Endothelial cell (in vitro differentiated cells): Measurements from ENCODE around the gene GAGE10. TPM values are rescaled to one million over a fixed set of nuclear protein-coding genes. Genes with fewer than 3 reads are reported as not detected.

Experiments used
- DNase-seq: peaks from one replicate; pipeline ENCODE4 v3.0.0; 2021; ENCODE audit warnings: low spot score
- H3K27ac Mint-ChIP-seq: one replicate; pipeline ENCODE4 v1.8.0; 2021; ENCODE audit warnings: mixed read lengths, inconsistent platforms; ENCODE audit not compliant: unreplicated experiment
- H3K27me3 Mint-ChIP-seq: one replicate; pipeline ENCODE4 v1.8.0; 2021; ENCODE audit warnings: mild to moderate bottlenecking, moderate library complexity, mixed read lengths, inconsistent platforms; ENCODE audit not compliant: unreplicated experiment
- H3K36me3 Mint-ChIP-seq: one replicate; pipeline ENCODE4 v1.8.0; 2021; ENCODE audit warnings: mild to moderate bottlenecking, low read depth, mixed read lengths, inconsistent platforms; ENCODE audit not compliant: unreplicated experiment
- H3K4me1 Mint-ChIP-seq: one replicate; pipeline ENCODE4 v1.8.0; 2021; ENCODE audit warnings: mild to moderate bottlenecking, mixed read lengths, inconsistent platforms; ENCODE audit not compliant: unreplicated experiment
- H3K4me3 Mint-ChIP-seq: one replicate; pipeline ENCODE4 v1.8.0; 2021; ENCODE audit warnings: mild to moderate bottlenecking, mixed read lengths, inconsistent platforms; ENCODE audit not compliant: unreplicated experiment
- H3K9me3 Mint-ChIP-seq: one replicate; pipeline ENCODE4 v1.8.0; 2021; ENCODE audit warnings: mixed read lengths, inconsistent platforms; ENCODE audit not compliant: unreplicated experiment
- total RNA-seq: library from RNA; stranded (reverse); fragmentation: NEBNext Ultra II Directional; extraction: Animal tissue kit (Norgen Biotek cat#: 25700); gene quantifications from one replicate; pipeline ENCODE4 v1.2.1, GENCODE V29; 2021; ENCODE audit not compliant: unreplicated experiment
- TF ChIP-seq, protein P1 (sequence below): fragments of 200-600 bp; sonication (generic); IDR thresholded peaks from one replicate; pipeline ENCODE4 v1.5.0; 2021; ENCODE audit warnings: antibody characterized with exemption; ENCODE audit not compliant: unreplicated experiment

The GAGE10 gene
- total RNA-seq, 1 donor from 2014 or later = not detected

DNA sequence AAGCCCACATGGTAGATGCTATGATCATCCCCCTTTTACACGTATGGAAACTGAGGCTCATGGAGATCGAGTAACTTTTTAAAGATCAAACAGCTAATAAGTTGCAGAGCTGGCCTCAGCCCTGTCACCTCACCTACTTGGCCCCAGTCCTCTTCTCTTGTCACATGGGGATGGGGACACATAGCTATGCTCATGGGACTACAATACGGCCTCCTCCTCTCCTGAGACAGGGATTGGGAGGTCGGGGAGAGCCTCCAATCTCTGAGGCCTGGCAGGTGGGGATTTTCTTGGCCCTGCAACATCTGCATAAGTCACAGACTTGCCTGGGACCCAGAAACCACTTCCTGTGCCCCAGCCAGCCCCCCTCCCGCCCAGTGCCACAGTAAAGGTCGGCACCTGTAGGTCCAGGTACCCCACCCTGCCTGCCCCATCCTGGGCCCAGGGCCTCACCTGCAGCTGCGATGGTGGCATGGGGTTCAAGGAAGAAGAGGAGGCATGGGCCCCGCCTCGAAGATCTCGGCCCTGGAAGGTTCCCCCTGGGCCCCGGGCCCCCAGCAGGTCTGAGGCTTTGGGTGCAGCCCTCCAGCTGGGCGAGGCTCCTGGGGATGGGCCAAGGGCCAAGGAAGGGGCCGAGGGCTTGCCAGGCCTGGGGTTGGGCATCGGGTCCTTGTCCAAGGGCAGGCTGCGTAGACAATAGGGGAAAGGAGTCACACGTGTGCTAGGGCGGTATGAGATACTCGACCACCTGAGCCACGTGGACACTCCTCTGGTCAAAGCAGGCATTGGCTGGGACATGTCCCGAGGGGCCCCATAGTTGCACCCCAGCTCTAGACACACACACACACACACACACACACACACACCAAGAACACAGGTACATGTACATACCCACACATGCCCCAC is 45.3 kb upstream of the GAGE10 start:
- TF ChIP-seq, protein P1, sequence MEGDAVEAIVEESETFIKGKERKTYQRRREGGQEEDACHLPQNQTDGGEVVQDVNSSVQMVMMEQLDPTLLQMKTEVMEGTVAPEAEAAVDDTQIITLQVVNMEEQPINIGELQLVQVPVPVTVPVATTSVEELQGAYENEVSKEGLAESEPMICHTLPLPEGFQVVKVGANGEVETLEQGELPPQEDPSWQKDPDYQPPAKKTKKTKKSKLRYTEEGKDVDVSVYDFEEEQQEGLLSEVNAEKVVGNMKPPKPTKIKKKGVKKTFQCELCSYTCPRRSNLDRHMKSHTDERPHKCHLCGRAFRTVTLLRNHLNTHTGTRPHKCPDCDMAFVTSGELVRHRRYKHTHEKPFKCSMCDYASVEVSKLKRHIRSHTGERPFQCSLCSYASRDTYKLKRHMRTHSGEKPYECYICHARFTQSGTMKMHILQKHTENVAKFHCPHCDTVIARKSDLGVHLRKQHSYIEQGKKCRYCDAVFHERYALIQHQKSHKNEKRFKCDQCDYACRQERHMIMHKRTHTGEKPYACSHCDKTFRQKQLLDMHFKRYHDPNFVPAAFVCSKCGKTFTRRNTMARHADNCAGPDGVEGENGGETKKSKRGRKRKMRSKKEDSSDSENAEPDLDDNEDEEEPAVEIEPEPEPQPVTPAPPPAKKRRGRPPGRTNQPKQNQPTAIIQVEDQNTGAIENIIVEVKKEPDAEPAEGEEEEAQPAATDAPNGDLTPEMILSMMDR = no peak
- Mint-ChIP-seq H3K36me3 (no peaks in the 10 kb centered on the region), H3K4me3 (no peak overlapping the region), H3K4me1 (no peaks in the 10 kb centered on the region), H3K9me3 (no peaks in the 10 kb centered on the region), H3K27me3 (peaks cover 9% of the 10 kb centered on the region), H3K27ac (no peak overlapping the region)
- DNase-seq = no peak

DNA sequence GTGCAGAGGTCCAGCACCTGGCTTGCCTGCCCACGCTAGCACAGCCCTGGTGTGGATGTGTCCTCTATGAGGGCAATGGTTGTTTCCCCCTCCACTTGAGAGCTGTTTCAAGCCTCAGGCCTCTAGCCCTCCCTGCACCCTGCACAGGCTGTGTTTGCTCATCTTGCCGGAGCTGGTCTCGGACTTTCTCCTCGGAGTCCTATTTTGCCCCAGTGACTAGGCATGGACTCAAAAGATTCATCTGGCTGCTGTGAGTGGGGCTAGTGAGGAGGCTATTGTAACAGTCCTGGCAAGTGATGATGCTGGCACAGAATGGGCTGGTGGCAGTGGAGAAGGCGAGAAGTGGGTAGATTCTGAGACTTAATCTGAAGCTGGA is 44.7 kb upstream of the GAGE10 start:
- DNase-seq = no peak
- Mint-ChIP-seq H3K4me3 (no peak overlapping the region), H3K27me3 (peaks cover 9% of the 10 kb centered on the region), H3K27ac (no peak overlapping the region), H3K4me1 (no peaks in the 10 kb centered on the region), H3K36me3 (no peaks in the 10 kb centered on the region), H3K9me3 (no peaks in the 10 kb centered on the region)
- TF ChIP-seq, protein P1 = no peak

DNA sequence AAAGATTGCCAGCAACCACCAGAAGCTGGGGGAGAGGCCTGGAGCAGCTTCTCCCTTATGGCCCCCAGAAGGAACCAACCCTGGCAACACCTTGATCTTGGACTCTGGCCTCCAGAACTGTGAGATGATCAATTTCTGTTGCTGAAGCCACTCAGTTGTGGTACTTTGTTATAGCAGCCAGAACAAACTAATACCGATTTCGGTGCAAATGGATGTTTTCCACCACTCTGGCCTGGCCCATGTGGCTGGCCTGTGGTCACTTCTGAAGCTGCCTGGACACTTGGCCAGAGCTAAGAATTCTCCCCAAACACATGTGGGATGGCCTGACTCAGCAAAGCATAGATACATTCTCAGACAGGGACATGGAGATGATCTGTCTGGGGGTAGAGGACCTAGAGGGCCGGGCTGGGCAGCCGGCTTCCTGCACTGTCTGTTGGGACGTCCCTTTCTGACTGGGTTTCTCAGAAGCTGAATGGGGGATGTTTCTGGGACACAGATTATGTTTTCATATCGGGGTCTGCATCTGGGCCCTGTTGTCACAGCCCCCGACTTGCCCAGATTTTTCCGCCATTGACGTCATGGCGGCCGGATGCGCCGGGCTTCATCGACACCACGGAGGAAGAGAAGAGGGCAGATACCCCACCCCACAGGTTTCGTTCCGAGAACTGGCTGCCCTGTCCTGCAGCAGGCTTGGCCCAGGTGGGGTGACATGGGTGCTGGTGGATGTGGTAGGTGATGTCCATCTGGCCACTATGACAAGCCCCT is 43.0 kb upstream of the GAGE10 start:
- DNase-seq = no peak
- Mint-ChIP-seq H3K27ac (no peak overlapping the region), H3K9me3 (no peaks in the 10 kb centered on the region), H3K27me3 (peaks cover 11% of the 10 kb centered on the region), H3K4me1 (no peaks in the 10 kb centered on the region), H3K4me3 (no peak overlapping the region), H3K36me3 (no peaks in the 10 kb centered on the region)
- TF ChIP-seq, protein P1 = no peak

DNA sequence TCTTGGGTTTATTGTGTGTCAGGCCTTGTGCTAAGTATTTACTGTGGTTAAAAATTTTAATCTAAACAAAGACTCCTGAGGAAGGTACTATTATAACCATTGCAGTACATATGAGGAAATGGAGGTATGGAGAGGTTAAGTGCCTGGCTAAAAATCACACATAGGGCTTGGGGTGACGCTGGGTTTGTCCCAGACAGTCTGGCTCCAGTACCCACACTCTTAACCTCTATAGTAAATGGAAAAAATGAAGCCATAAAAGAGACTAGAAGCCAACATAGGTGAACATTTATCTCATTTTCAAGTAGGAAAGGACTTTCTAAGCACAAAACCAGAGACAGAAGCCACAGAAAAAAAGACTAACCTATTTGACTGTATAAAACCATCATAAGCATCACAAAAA is 40.8 kb upstream of the GAGE10 start:
- Mint-ChIP-seq H3K4me3 (no peak overlapping the region), H3K36me3 (no peaks in the 10 kb centered on the region), H3K9me3 (no peaks in the 10 kb centered on the region), H3K27me3 (peaks cover 11% of the 10 kb centered on the region), H3K4me1 (peaks cover 3% of the 10 kb centered on the region), H3K27ac (no peak overlapping the region)
- no peak for DNase-seq
- TF ChIP-seq, protein P1 = no peak

DNA sequence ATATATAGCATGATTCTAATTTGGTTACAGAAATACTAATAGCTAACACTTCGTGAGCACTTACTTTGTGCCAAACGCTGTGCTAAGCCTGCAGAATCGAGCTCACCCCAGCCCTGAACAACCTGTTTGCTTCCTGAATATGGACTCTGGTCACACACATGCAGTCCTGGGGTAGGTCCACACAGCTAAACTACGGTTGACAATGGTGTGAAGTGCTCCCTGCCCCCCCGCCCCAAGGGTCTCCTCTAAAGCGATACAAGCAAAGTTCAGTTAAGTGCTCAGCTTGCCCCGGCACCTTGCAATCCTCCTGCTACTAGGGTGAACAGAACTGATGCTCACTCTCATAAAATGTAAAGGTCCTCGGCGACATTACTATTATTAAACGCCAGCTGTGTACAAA is 39.8 kb upstream of the GAGE10 start:
- H3K27ac Mint-ChIP-seq = no peak overlapping the region
- peaks cover 13% of the 10 kb centered on the region for H3K27me3 Mint-ChIP-seq
- peaks cover 5% of the 10 kb centered on the region for H3K4me1 Mint-ChIP-seq
- H3K4me3 Mint-ChIP-seq = no peak overlapping the region
- TF ChIP-seq, protein P1 = no peak
- DNase-seq = no peak
- H3K36me3 Mint-ChIP-seq = no peaks in the 10 kb centered on the region
- no peaks in the 10 kb centered on the region for H3K9me3 Mint-ChIP-seq
